Testis (tissue), 2 donors: Measurements from ENCODE around the gene BRD4.

Source experiments
- CTCF ChIP-seq, 3 experiments: fragments of 450-650 bp in 2 of 3; fragments of 200-600 bp in 1 of 3; sonication (generic) in 1 of 3; IDR thresholded peaks; one replicate each; pipeline ENCODE4 v1.5.1; 2016 to 2019; ENCODE audit warnings: antibody characterized with exemption in 3 of 3, mild to moderate bottlenecking in 2 of 3, moderate library complexity in 1 of 3
- POLR2A ChIP-seq: fragments of 450-650 bp; IDR thresholded peaks from one replicate; pipeline ENCODE4 v1.6.1; 2017; ENCODE audit warnings: antibody characterized with exemption, mild to moderate bottlenecking, moderate library complexity

GRCh38 chr19:15300533-15301197, 31.7 kb downstream of the BRD4 start:
- no peak for TF ChIP-seq CTCF (IDR thresholded peaks at IDR 0.05)
- TF ChIP-seq POLR2A, result no peak
